Fibroblast of lung (primary cell): ENCODE measurements around the gene CELF5. TPM values are rescaled to one million over a fixed set of nuclear protein-coding genes. Genes with fewer than 3 reads are reported as not detected.

ENCODE experiments used
- DNase-seq, 2 donors: peaks; one replicate each; pipeline versions ENCODE4 v3.0.0 to v3.0.0-alpha.2; 2010; ENCODE audit warnings: low read depth in 2 of 2
- H2AFZ ChIP-seq: 2 replicates; pipeline ENCODE4 v1.5.1; 2012; ENCODE audit warnings: low read length, control low read depth, inconsistent platforms
- H3K27ac ChIP-seq: 2 replicates; pipeline ENCODE4 v1.5.1; 2011; ENCODE audit warnings: low read length, control low read depth; ENCODE audit not compliant: insufficient read depth
- H3K27me3 ChIP-seq: 2 replicates; pipeline ENCODE4 v1.5.1; 2011; ENCODE audit warnings: mild to moderate bottlenecking, low read length; ENCODE audit not compliant: control insufficient read depth, insufficient read depth
- H3K36me3 ChIP-seq: 2 replicates; pipeline ENCODE4 v1.5.1; 2011; ENCODE audit warnings: low read length; ENCODE audit not compliant: control insufficient read depth, insufficient read depth
- H3K4me1 ChIP-seq: 2 replicates; pipeline ENCODE4 v1.5.1; 2011; ENCODE audit warnings: low read length; ENCODE audit not compliant: control insufficient read depth, insufficient read depth; ENCODE audit errors: extremely low read depth
- H3K4me2 ChIP-seq: 2 replicates; pipeline ENCODE4 v1.5.1; 2011; ENCODE audit warnings: low read length, control low read depth; ENCODE audit not compliant: insufficient read depth; ENCODE audit errors: extremely low read depth
- H3K4me3 ChIP-seq, 4 experiments: fragments of 200-600 bp in 1 of 4; sonication (generic) in 1 of 4; replicated peaks in 1 of 4; 2 replicates each; pipeline ENCODE4 v1.5.1; 2011 to 2016; ENCODE audit warnings: low read length in 4 of 4, low read depth in 3 of 4, mild to moderate bottlenecking in 3 of 4, control low read depth in 2 of 4, inconsistent platforms in 1 of 4, mixed read lengths in 1 of 4; ENCODE audit not compliant: insufficient read depth in 1 of 4; ENCODE audit errors: control extremely low read depth in 1 of 4
- H3K79me2 ChIP-seq: 2 replicates; pipeline ENCODE4 v1.5.1; 2012; ENCODE audit warnings: mild to moderate bottlenecking, low read length, inconsistent platforms; ENCODE audit not compliant: control insufficient read depth, insufficient read depth
- H3K9ac ChIP-seq: 2 replicates; pipeline ENCODE4 v1.5.1; 2011; ENCODE audit warnings: mild to moderate bottlenecking, low read length, control low read depth; ENCODE audit not compliant: insufficient read depth
- H3K9me3 ChIP-seq: 2 replicates; pipeline ENCODE4 v1.5.1; 2012; ENCODE audit warnings: low read depth, low read length; ENCODE audit not compliant: control insufficient read depth, insufficient read depth
- H4K20me1 ChIP-seq: 2 replicates; pipeline ENCODE4 v1.5.1; 2011; ENCODE audit warnings: low read length; ENCODE audit not compliant: control insufficient read depth, insufficient read depth; ENCODE audit errors: extremely low read depth
- CTCF ChIP-seq, 2 donors: IDR thresholded peaks in 1 of 2; conservative IDR thresholded peaks in 1 of 2; 1 replicate in 1 of 2; 2 replicates in 1 of 2; pipeline ENCODE4 v1.5.1; 2011 to 2012; ENCODE audit warnings: low read length in 2 of 2, control low read depth in 1 of 2, inconsistent platforms in 1 of 2, low read depth in 1 of 2, mild to moderate bottlenecking in 1 of 2
- EZH2 ChIP-seq: IDR thresholded peaks from 2 replicates; pipeline ENCODE4 v1.5.1; 2012; ENCODE audit warnings: low read length, control low read depth, mild to moderate bottlenecking; ENCODE audit errors: missing control alignments
- polyA plus RNA-seq, 2 donors: library from polyadenylated mRNA; depleted of rRNA in 1 of 2; stranded (reverse) in 1 of 2; unstranded in 1 of 2; fragments of >200 nt; gene quantifications; 2 replicates each; pipeline ENCODE4 v1.2.1, GENCODE V29; 2011 to 2012; ENCODE audit warnings: missing spikeins in 1 of 2
- total RNA-seq: library from RNA; depleted of rRNA; stranded (reverse); fragments of >200 nt; gene quantifications from 2 replicates; pipeline ENCODE4 v1.2.1, GENCODE V29; 2014

The CELF5 gene
- total and polyA plus RNA-seq, 2 donors (not counting 1 experiment from before 2014, with no cell fraction given), result under 0.01 TPM; not detected in 1

- Histone ChIP-seq H3K4me3 (no peak overlapping the region), H3K4me2 (no peak overlapping the region), H3K9ac (no peak overlapping the region), H3K27ac (no peak overlapping the region), H3K79me2 (peaks cover 43% of the 10 kb centered on the region), H2AFZ (no peak overlapping the region), H4K20me1 (no peaks in the 10 kb centered on the region), H3K27me3 (no peaks in the 10 kb centered on the region), H3K9me3 (no peaks in the 10 kb centered on the region), H3K36me3 (peaks cover 17% of the 10 kb centered on the region), H3K4me1 (peaks cover 3% of the 10 kb centered on the region)
- TF ChIP-seq CTCF (conservative IDR thresholded peaks at IDR 0.05 in 1 of 2, IDR thresholded peaks at IDR 0.05 in 1 of 2; ENCODE audit: low read depth in 1 of 2, low read length in 2 of 2) (no peak), EZH2 (no peak)
- DNase-seq, result no peak
Measured at GRCh38 chr19:3192228-3192635, 32.2 kb upstream of the CELF5 start.

GRCh38 chr19:3192684-3193083 is 31.8 kb upstream of the CELF5 start:
- H3K4me1 ChIP-seq, result no peaks in the 10 kb centered on the region
- H3K79me2 ChIP-seq, result peaks cover 39% of the 10 kb centered on the region
- no peak overlapping the region for H2AFZ ChIP-seq
- H3K9ac ChIP-seq, result no peak overlapping the region
- no peak overlapping the region for H3K27ac ChIP-seq
- DNase-seq, result no peak
- peaks cover 17% of the 10 kb centered on the region for H3K36me3 ChIP-seq
- no peak overlapping the region for H3K4me3 ChIP-seq
- no peaks in the 10 kb centered on the region for H3K9me3 ChIP-seq
- no peak overlapping the region for H3K4me2 ChIP-seq
- no peaks in the 10 kb centered on the region for H4K20me1 ChIP-seq
- TF ChIP-seq EZH2 (no peak), CTCF (conservative IDR thresholded peaks at IDR 0.05 in 1 of 2, IDR thresholded peaks at IDR 0.05 in 1 of 2; ENCODE audit: low read depth in 1 of 2, low read length in 2 of 2) (no peak)
- no peaks in the 10 kb centered on the region for H3K27me3 ChIP-seq

- no peak overlapping the region for H3K9ac ChIP-seq
- no peak overlapping the region for H3K27ac ChIP-seq
- H3K4me1 ChIP-seq, result no peaks in the 10 kb centered on the region
- no peak for TF ChIP-seq EZH2
- TF ChIP-seq CTCF (conservative IDR thresholded peaks at IDR 0.05 in 1 of 2, IDR thresholded peaks at IDR 0.05 in 1 of 2; ENCODE audit: low read depth in 1 of 2, low read length in 2 of 2), result no peak
- no peaks in the 10 kb centered on the region for H3K9me3 ChIP-seq
- peaks cover 31% of the 10 kb centered on the region for H3K79me2 ChIP-seq
- H4K20me1 ChIP-seq, result no peaks in the 10 kb centered on the region
- DNase-seq, result no peak
- no peak overlapping the region for H3K4me3 ChIP-seq
- peaks cover 17% of the 10 kb centered on the region for H3K36me3 ChIP-seq
- H3K27me3 ChIP-seq, result no peaks in the 10 kb centered on the region
- H3K4me2 ChIP-seq, result no peak overlapping the region
- no peak overlapping the region for H2AFZ ChIP-seq
Measured at GRCh38 chr19:3193256-3194105, 31.0 kb upstream of the CELF5 start.
